GM12874 (cell line): ENCODE data around the gene GLYAT.

Experiments used
- CTCF ChIP-seq: IDR thresholded peaks from 2 replicates; pipeline ENCODE4 v1.5.1; 2011; ENCODE audit warnings: low read depth, mild to moderate bottlenecking, control low read depth, low read length, moderate library complexity; ENCODE audit not compliant: insufficient read depth

The GLYAT gene

GRCh38 chr11:58659910-58660570, 71.7 kb downstream of the GLYAT start:
- no peak for TF ChIP-seq CTCF

- TF ChIP-seq CTCF, result no peak
Observed at GRCh38 chr11:58659404-58659803, 72.3 kb downstream of the GLYAT start.
